ENCODE results near the gene LRRC4B. TPM values are rescaled to one million over a fixed set of nuclear protein-coding genes. Genes with fewer than 3 reads are reported as not detected.

Gene LRRC4B
- total RNA-seq, 1 experiment from 2014 or later: not detected

DNA sequence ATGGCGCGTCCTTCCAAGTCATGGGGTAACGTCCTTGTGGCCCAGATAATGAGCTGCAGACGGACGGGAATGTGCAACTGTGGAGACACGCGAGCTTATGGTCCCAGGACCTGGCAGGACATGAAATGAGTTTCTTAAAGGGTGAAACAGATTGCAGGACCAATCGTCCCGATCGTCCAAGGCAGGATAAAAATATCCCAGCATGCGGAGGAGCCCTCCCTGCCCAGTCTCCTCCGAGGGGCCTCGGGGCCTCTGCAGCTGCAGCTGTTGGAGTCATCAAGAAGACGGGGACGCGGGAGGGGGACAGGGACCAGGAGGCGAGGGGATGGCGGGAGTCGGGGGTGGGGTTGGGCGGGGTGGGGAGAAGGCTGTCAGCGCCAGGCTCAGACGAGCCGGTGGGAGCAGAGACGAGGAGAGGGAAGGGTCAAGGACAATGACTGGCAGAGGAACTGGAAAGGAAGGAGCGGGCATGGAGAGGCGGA lies 77.2 kb downstream of the LRRC4B start:
- H3K36me3 Mint-ChIP-seq (ENCODE audit: insufficient read depth, unreplicated experiment): peaks cover 7% of the 10 kb centered on the region
- no TSS peak for BruUV-seq (replicated peaks)
- ChIA-PET CTCF (no interaction called here), POLR2A (no interaction called here)
- peaks cover 48% of the 10 kb centered on the region for H3K27me3 Mint-ChIP-seq (ENCODE audit: insufficient read depth, unreplicated experiment)
- H3K9me3 Mint-ChIP-seq (ENCODE audit: unreplicated experiment): peaks cover 26% of the 10 kb centered on the region
- intact Hi-C loops (cut with micrococcal nuclease): no loop called here
- no peak overlapping the region for H3K27ac Mint-ChIP-seq (ENCODE audit: low read depth, unreplicated experiment)
- TF ChIP-seq, protein P1, sequence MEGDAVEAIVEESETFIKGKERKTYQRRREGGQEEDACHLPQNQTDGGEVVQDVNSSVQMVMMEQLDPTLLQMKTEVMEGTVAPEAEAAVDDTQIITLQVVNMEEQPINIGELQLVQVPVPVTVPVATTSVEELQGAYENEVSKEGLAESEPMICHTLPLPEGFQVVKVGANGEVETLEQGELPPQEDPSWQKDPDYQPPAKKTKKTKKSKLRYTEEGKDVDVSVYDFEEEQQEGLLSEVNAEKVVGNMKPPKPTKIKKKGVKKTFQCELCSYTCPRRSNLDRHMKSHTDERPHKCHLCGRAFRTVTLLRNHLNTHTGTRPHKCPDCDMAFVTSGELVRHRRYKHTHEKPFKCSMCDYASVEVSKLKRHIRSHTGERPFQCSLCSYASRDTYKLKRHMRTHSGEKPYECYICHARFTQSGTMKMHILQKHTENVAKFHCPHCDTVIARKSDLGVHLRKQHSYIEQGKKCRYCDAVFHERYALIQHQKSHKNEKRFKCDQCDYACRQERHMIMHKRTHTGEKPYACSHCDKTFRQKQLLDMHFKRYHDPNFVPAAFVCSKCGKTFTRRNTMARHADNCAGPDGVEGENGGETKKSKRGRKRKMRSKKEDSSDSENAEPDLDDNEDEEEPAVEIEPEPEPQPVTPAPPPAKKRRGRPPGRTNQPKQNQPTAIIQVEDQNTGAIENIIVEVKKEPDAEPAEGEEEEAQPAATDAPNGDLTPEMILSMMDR (IDR thresholded peaks at IDR 0.05; ENCODE audit: unreplicated experiment): no peak
- H3K4me3 Mint-ChIP-seq (ENCODE audit: unreplicated experiment): no peak overlapping the region
- peaks cover 7% of the 10 kb centered on the region for H3K4me1 Mint-ChIP-seq (ENCODE audit: insufficient read depth, unreplicated experiment)
- no peak for DNase-seq (ENCODE audit: unreplicated experiment)

DNA sequence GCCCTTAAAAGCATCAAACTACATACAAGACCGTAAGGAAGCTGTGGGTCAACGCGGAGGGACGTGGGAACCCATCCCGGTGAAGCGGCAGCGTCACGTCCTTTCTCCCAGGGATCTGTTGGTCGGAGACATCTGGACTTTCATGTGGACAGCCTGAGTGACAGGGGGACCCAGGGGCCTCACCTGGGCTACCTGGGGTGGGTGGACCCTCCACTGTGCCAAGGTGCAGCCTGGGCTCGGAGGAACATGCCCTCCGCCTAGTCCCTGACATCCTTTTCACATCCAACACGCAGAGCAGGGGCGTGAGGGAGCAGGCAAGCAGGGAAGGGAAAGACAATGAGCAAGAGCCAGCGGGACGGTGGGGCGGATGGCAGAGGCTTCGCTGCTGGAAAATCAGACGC lies 77.8 kb downstream of the LRRC4B start:
- Mint-ChIP-seq H3K4me3 (ENCODE audit: unreplicated experiment) (no peak overlapping the region), H3K9me3 (ENCODE audit: unreplicated experiment) (peaks cover 26% of the 10 kb centered on the region), H3K27ac (ENCODE audit: low read depth, unreplicated experiment) (no peak overlapping the region), H3K36me3 (ENCODE audit: insufficient read depth, unreplicated experiment) (peaks cover 5% of the 10 kb centered on the region), H3K27me3 (ENCODE audit: insufficient read depth, unreplicated experiment) (peaks cover 43% of the 10 kb centered on the region), H3K4me1 (ENCODE audit: insufficient read depth, unreplicated experiment) (peaks cover 7% of the 10 kb centered on the region)
- ChIA-PET CTCF (no interaction called here), POLR2A (no interaction called here)
- intact Hi-C loops (cut with micrococcal nuclease): no loop called here
- TF ChIP-seq, protein P1 (IDR thresholded peaks at IDR 0.05; ENCODE audit: unreplicated experiment): no peak
- no peak for DNase-seq (ENCODE audit: unreplicated experiment)
- BruUV-seq (replicated peaks): no TSS peak

DNA sequence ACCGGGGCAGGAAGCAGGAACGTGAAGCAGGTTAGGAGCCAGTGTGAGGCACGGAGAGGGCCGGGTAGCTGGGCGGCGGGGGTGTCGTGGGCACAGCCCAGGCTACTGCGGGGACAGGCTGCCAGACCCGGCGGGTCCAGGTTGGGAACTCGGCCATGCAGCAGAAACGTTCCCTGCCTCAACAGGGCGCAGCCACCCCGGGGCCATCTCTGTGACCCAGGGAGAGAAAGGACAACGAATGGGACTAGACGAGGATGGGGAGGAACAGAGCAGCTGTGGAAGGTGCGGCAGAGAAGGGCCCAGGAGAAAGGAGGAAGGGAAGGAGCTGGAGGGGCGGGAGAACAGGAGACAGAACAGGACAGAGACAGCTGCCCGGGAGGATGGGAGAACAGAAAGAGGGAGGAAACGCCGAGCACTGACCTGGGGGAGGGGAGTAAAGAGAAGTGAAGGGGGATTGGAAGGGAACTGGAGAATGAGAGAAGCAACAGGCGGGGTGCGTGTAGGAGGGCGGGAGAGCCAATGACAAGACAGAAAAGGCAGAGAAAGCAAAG lies 78.7 kb downstream of the LRRC4B start:
- peaks cover 34% of the 10 kb centered on the region for H3K27me3 Mint-ChIP-seq (ENCODE audit: insufficient read depth, unreplicated experiment)
- BruUV-seq (replicated peaks): no TSS peak
- ChIA-PET POLR2A (interaction anchor here (0.7 kb wide), 1 partner anchor 39 kb away, joined by 7 read pairs; no protein-coding TSS in a partner anchor), CTCF (interaction anchor here (0.6 kb wide), 1 partner anchor 37 kb away, joined by 3 read pairs; no protein-coding TSS in a partner anchor)
- H3K9me3 Mint-ChIP-seq (ENCODE audit: unreplicated experiment): peaks cover 26% of the 10 kb centered on the region
- H3K4me3 Mint-ChIP-seq (ENCODE audit: unreplicated experiment): no peak overlapping the region
- no peak for DNase-seq (ENCODE audit: unreplicated experiment)
- TF ChIP-seq, protein P1 (IDR thresholded peaks at IDR 0.05; ENCODE audit: unreplicated experiment): no peak
- H3K36me3 Mint-ChIP-seq (ENCODE audit: insufficient read depth, unreplicated experiment): peaks cover 11% of the 10 kb centered on the region
- no peak overlapping the region for H3K27ac Mint-ChIP-seq (ENCODE audit: low read depth, unreplicated experiment)
- H3K4me1 Mint-ChIP-seq (ENCODE audit: insufficient read depth, unreplicated experiment): peaks cover 7% of the 10 kb centered on the region
- intact Hi-C loops (cut with micrococcal nuclease): no loop called here

DNA sequence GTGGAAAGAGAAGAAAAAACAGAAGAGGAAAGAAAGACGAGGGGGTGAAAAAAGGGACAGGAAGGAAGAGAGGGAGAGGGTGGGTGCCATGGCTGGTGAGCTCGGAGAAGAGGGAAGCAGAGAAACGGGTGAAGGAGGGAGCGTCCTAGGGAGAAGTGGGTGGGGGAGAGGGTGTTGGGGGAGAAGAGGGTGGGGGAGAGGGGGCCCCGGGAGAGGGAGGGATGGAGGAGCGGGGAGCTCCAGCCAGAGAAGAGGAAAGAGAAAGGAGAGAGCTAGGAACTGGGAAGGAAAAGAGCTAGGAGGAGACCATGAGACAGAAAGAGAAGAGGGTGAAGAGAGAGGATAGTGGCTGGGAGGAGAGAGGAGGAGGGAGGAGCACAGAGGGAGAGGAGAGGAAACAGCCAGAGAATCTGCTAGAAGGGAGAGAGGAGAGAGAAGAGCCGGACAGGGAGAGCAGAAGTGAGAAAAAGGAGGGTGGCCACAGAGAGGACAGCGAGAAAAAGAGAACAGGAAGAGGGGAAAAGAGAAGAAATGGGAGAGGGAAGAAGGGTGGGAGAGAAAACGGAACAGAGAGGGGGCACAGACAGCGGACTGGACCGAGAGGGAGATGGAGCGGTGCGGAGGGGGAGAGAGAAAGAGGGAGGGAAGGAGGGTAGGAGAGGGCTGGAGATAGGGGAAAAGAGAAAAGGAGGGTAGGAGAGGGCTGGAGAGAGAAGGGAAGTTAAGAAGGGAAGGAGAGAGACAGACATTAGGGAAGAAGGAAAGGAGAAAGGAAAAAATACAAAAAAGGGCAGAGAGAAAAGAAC lies 79.6 kb downstream of the LRRC4B start:
- no peak overlapping the region for H3K27ac Mint-ChIP-seq (ENCODE audit: low read depth, unreplicated experiment)
- CTCF ChIA-PET: no interaction called here

More for the DNA sequence above, 79.6 kb downstream of the LRRC4B start:
- no TSS peak for BruUV-seq (replicated peaks)
- TF ChIP-seq, protein P1 (IDR thresholded peaks at IDR 0.05; ENCODE audit: unreplicated experiment): no peak
- POLR2A ChIA-PET: interaction anchor here (0.6 kb wide), 1 partner anchor 23 kb away, joined by 6 read pairs; the partner anchor contains the start of gene JOSD2
- Mint-ChIP-seq H3K27me3 (ENCODE audit: insufficient read depth, unreplicated experiment) (peaks cover 27% of the 10 kb centered on the region), H3K4me1 (ENCODE audit: insufficient read depth, unreplicated experiment) (peaks cover 7% of the 10 kb centered on the region), H3K4me3 (ENCODE audit: unreplicated experiment) (no peak overlapping the region), H3K9me3 (ENCODE audit: unreplicated experiment) (peaks cover 26% of the 10 kb centered on the region), H3K36me3 (ENCODE audit: insufficient read depth, unreplicated experiment) (peaks cover 14% of the 10 kb centered on the region)
- DNase-seq (ENCODE audit: unreplicated experiment): no peak
- intact Hi-C loops (cut with micrococcal nuclease): no loop called here
